K562 (cell line): Measurements from ENCODE around the gene TMEM229B. TPM values are rescaled to one million over a fixed set of nuclear protein-coding genes. Genes with fewer than 3 reads are reported as not detected.

Source experiments
- HOMEZ ChIP-seq: fragments of 250-450 bp; sonication (Bioruptor Pico); IDR thresholded peaks from 2 replicates; pipeline ENCODE4 v1.4.0; 2020; ENCODE audit warnings: mild to moderate bottlenecking, moderate library complexity
- HSF4 ChIP-seq: fragments of 250-450 bp; sonication (Bioruptor Pico); IDR thresholded peaks from 2 replicates; pipeline ENCODE4 v2.1.2; 2022; ENCODE audit warnings: mild to moderate bottlenecking, moderate library complexity, borderline replicate concordance
- REST ChIP-seq, 2 experiments: fragments of 450-650 bp; formaldehyde crosslinking in 1 of 2; IDR thresholded peaks; 2 replicates each; pipeline versions ENCODE4 v1.4.0 to v1.6.1; 2014 to 2020; ENCODE audit warnings: mild to moderate bottlenecking in 2 of 2, borderline replicate concordance in 1 of 2, low read depth in 1 of 2
- RFX7 ChIP-seq: fragments of 250-450 bp; sonication (Bioruptor Pico); IDR thresholded peaks from 2 replicates; pipeline ENCODE4 v1.5.1; 2021; ENCODE audit warnings: mild to moderate bottlenecking
- ZNF197 ChIP-seq: fragments of 200-800 bp; sonication (Bioruptor generic); IDR thresholded peaks from 2 replicates; pipeline ENCODE4 v1.6.1; 2016; ENCODE audit warnings: low read depth, missing genetic modification characterization, missing compliant biosample characterization
- polyA plus RNA-seq, 8 experiments: library from polyadenylated mRNA; depleted of rRNA in 4 of 8; stranded (reverse) in 5 of 8; unstranded in 3 of 8; fragments of >200 nt; fragmentation: Nextera tagmentation in 2 of 8; fragmentation: Illumina TruSeq in 1 of 8; extraction: Ambion mirVana in 2 of 8; extraction: Trizol in 1 of 8; gene quantifications; 2 replicates each; pipeline versions ENCODE4 v1.2.1 to v1.2.3, GENCODE V29; 2011 to 2014; ENCODE audit warnings: inconsistent platforms in 1 of 8, missing spikeins in 1 of 8
- total RNA-seq, 7 experiments: library from RNA; depleted of rRNA in 6 of 7; stranded (reverse); fragments of >200 nt in 6 of 7; fragmentation: Illumina TruSeq in 2 of 7; extraction: Trizol in 2 of 7; gene quantifications; 2 replicates each; pipeline versions ENCODE4 v1.2.1 to v1.2.3, GENCODE V29; 2011 to 2021; ENCODE audit warnings: low replicate concordance in 1 of 7

Gene TMEM229B
- total and polyA plus RNA-seq, 9 of the 15 experiments (the other 6 are each of a cell fraction or from before 2014, with no cell fraction given): not detected

DNA sequence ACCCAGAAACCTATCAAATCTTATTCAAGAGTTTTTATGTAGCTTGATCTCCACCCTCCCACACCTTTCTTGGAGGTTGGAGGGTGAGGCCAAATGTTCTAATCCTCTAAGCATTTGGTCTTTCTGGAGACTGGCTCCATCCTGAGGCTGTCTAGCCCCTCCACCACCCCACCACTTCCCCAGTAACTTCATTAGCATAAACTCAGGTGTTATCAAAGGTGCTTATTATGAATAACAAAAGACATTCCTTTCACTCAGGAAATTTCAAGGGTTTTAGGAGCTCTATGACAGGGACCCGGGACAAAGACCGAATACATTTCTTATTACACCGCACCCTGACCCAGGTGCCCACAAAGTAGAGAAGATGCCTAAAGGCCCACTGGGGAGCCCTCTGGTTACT lies 2.8 kb upstream of the TMEM229B start (continued):
- no peak for TF ChIP-seq ZNF197 (CRISPR knock-in tag)
- no peak for TF ChIP-seq HSF4 (CRISPR knock-in tag)
- no peak for TF ChIP-seq HOMEZ (CRISPR knock-in tag)
- TF ChIP-seq REST (IDR thresholded peaks at IDR 0.05; ENCODE audit: borderline replicate concordance): no peak
- no peak for TF ChIP-seq REST (CRISPR knock-in tag; IDR thresholded peaks at IDR 0.05; ENCODE audit: low read depth)
- no peak for TF ChIP-seq RFX7 (CRISPR knock-in tag)
